Measurements from ENCODE around the gene AGBL1.

AGBL1 gene

GRCh38 chr15:86842199-86842598, 762.5 kb downstream of the AGBL1 start:
- TF ChIP-seq EGR1 (IDR thresholded peaks at IDR 0.05) (no peak), CEBPB (IDR thresholded peaks at IDR 0.05) (no peak), REST (IDR thresholded peaks at IDR 0.05; ENCODE audit: low read depth) (no peak), YY1 (IDR thresholded peaks at IDR 0.05; ENCODE audit: low read depth) (no peak), NFIC (IDR thresholded peaks at IDR 0.05) (no peak), MAX (IDR thresholded peaks at IDR 0.05) (no peak), FOXM1 (IDR thresholded peaks at IDR 0.05; ENCODE audit: borderline replicate concordance, low read depth) (no peak), RAD21 (IDR thresholded peaks at IDR 0.05; ENCODE audit: low read depth) (no peak), CREB1 (IDR thresholded peaks at IDR 0.05; ENCODE audit: low read depth) (no peak), USF1 (IDR thresholded peaks at IDR 0.05) (no peak), TEAD4 (IDR thresholded peaks at IDR 0.05) (no peak), ZBTB7A (IDR thresholded peaks at IDR 0.05; ENCODE audit: low read depth) (no peak), TCF12 (IDR thresholded peaks at IDR 0.05; ENCODE audit: low read depth) (no peak), TAF1 (IDR thresholded peaks at IDR 0.05; ENCODE audit: low read depth) (no peak), EP300 (IDR thresholded peaks at IDR 0.05; ENCODE audit: borderline replicate concordance) (no peak)

GRCh38 chr15:86846036-86846435, 766.4 kb downstream of the AGBL1 start:
- no peak for TF ChIP-seq TAF1 (IDR thresholded peaks at IDR 0.05; ENCODE audit: low read depth)
- no peak for TF ChIP-seq YY1 (IDR thresholded peaks at IDR 0.05; ENCODE audit: low read depth)
- TF ChIP-seq REST (IDR thresholded peaks at IDR 0.05; ENCODE audit: low read depth) = no peak
- no peak for TF ChIP-seq FOXM1 (IDR thresholded peaks at IDR 0.05; ENCODE audit: borderline replicate concordance, low read depth)
- TF ChIP-seq NFIC (IDR thresholded peaks at IDR 0.05) = no peak
- TF ChIP-seq MAX (IDR thresholded peaks at IDR 0.05) = no peak
- TF ChIP-seq CREB1 (IDR thresholded peaks at IDR 0.05; ENCODE audit: low read depth) = no peak

GRCh38 chr15:86849136-86849535, 769.5 kb downstream of the AGBL1 start:
- TF ChIP-seq EP300 (IDR thresholded peaks at IDR 0.05; ENCODE audit: borderline replicate concordance) (no peak), TEAD4 (IDR thresholded peaks at IDR 0.05) (no peak), MAX (IDR thresholded peaks at IDR 0.05) (no peak), YY1 (IDR thresholded peaks at IDR 0.05; ENCODE audit: low read depth) (no peak), ZBTB7A (IDR thresholded peaks at IDR 0.05; ENCODE audit: low read depth) (no peak), NFIC (IDR thresholded peaks at IDR 0.05) (no peak), EGR1 (IDR thresholded peaks at IDR 0.05) (no peak)

- TF ChIP-seq YY1 (IDR thresholded peaks at IDR 0.05; ENCODE audit: low read depth) (no peak), REST (IDR thresholded peaks at IDR 0.05; ENCODE audit: low read depth) (no peak), ZBTB7A (IDR thresholded peaks at IDR 0.05; ENCODE audit: low read depth) (no peak), CEBPB (IDR thresholded peaks at IDR 0.05) (no peak), TAF1 (IDR thresholded peaks at IDR 0.05; ENCODE audit: low read depth) (no peak), NFIC (IDR thresholded peaks at IDR 0.05) (no peak), TCF12 (IDR thresholded peaks at IDR 0.05; ENCODE audit: low read depth) (no peak), RAD21 (IDR thresholded peaks at IDR 0.05; ENCODE audit: low read depth) (no peak), CREB1 (IDR thresholded peaks at IDR 0.05; ENCODE audit: low read depth) (no peak), FOXM1 (IDR thresholded peaks at IDR 0.05; ENCODE audit: borderline replicate concordance, low read depth) (no peak), MAX (IDR thresholded peaks at IDR 0.05) (no peak), USF1 (IDR thresholded peaks at IDR 0.05) (no peak), EGR1 (IDR thresholded peaks at IDR 0.05) (no peak), EP300 (IDR thresholded peaks at IDR 0.05; ENCODE audit: borderline replicate concordance) (no peak), TEAD4 (IDR thresholded peaks at IDR 0.05) (no peak)
These were observed 770.1 kb downstream of the AGBL1 start for GRCh38 chr15:86849558-86850285.

Measured in Ishikawa (cell line).